Measurements from ENCODE around the gene SCFD2. TPM values are rescaled to one million over a fixed set of nuclear protein-coding genes. Genes with fewer than 3 reads are reported as not detected.

Gene SCFD2
- total RNA-seq, 1 experiment from 2014 or later, result 19.2 TPM

- BruUV-seq (replicated peaks), result no TSS peak
- intact Hi-C loops (cut with micrococcal nuclease), result no loop called here
- Mint-ChIP-seq H3K9me3 (ENCODE audit: unreplicated experiment) (no peaks in the 10 kb centered on the region), H3K4me1 (ENCODE audit: insufficient read depth, unreplicated experiment) (no peaks in the 10 kb centered on the region), H3K27ac (ENCODE audit: low read depth, unreplicated experiment) (no peak overlapping the region), H3K36me3 (ENCODE audit: insufficient read depth, unreplicated experiment) (peaks cover 26% of the 10 kb centered on the region), H3K27me3 (ENCODE audit: insufficient read depth, unreplicated experiment) (no peaks in the 10 kb centered on the region), H3K4me3 (ENCODE audit: unreplicated experiment) (no peak overlapping the region)
- ChIA-PET POLR2A (no interaction called here), CTCF (interaction anchor here (0.8 kb wide), 1 partner anchor 327 kb away, joined by 4 read pairs; no protein-coding TSS in a partner anchor)
- DNase-seq (ENCODE audit: unreplicated experiment), result no peak
- TF ChIP-seq CTCF (IDR thresholded peaks at IDR 0.05; ENCODE audit: unreplicated experiment), result no peak
These were observed 492.7 kb downstream of the SCFD2 start for GRCh38 chr4:52873191-52873590.

- Mint-ChIP-seq H3K27ac (ENCODE audit: low read depth, unreplicated experiment) (no peak overlapping the region), H3K4me3 (ENCODE audit: unreplicated experiment) (no peak overlapping the region), H3K9me3 (ENCODE audit: unreplicated experiment) (no peaks in the 10 kb centered on the region), H3K4me1 (ENCODE audit: insufficient read depth, unreplicated experiment) (no peaks in the 10 kb centered on the region), H3K36me3 (ENCODE audit: insufficient read depth, unreplicated experiment) (peaks cover 38% of the 10 kb centered on the region), H3K27me3 (ENCODE audit: insufficient read depth, unreplicated experiment) (no peaks in the 10 kb centered on the region)
- no peak for TF ChIP-seq CTCF (IDR thresholded peaks at IDR 0.05; ENCODE audit: unreplicated experiment)
- POLR2A ChIA-PET, result no interaction called here
- CTCF ChIA-PET, result no interaction called here
- intact Hi-C loops (cut with micrococcal nuclease), result no loop called here
- BruUV-seq (replicated peaks), result no TSS peak
- DNase-seq (ENCODE audit: unreplicated experiment), result no peak
These were observed 495.6 kb downstream of the SCFD2 start for GRCh38 chr4:52870225-52870624.

- intact Hi-C loops (cut with micrococcal nuclease), result no loop called here
- H3K27ac Mint-ChIP-seq (ENCODE audit: low read depth, unreplicated experiment), result no peak overlapping the region
- no peak for TF ChIP-seq CTCF (IDR thresholded peaks at IDR 0.05; ENCODE audit: unreplicated experiment)
- CTCF ChIA-PET, result interaction anchor here (0.7 kb wide), 1 partner anchor 493 kb away, joined by 3 read pairs; no protein-coding TSS in a partner anchor
- no TSS peak for BruUV-seq (replicated peaks)
- H3K27me3 Mint-ChIP-seq (ENCODE audit: insufficient read depth, unreplicated experiment), result no peaks in the 10 kb centered on the region
- no peaks in the 10 kb centered on the region for H3K9me3 Mint-ChIP-seq (ENCODE audit: unreplicated experiment)
- no peak overlapping the region for H3K4me3 Mint-ChIP-seq (ENCODE audit: unreplicated experiment)
- POLR2A ChIA-PET, result no interaction called here
- no peak for DNase-seq (ENCODE audit: unreplicated experiment)
- H3K4me1 Mint-ChIP-seq (ENCODE audit: insufficient read depth, unreplicated experiment), result peaks cover 5% of the 10 kb centered on the region
- H3K36me3 Mint-ChIP-seq (ENCODE audit: insufficient read depth, unreplicated experiment), result peaks cover 43% of the 10 kb centered on the region
These were observed 496.2 kb downstream of the SCFD2 start for GRCh38 chr4:52869656-52870055.

- no peaks in the 10 kb centered on the region for H3K9me3 Mint-ChIP-seq (ENCODE audit: unreplicated experiment)
- no peaks in the 10 kb centered on the region for H3K27me3 Mint-ChIP-seq (ENCODE audit: insufficient read depth, unreplicated experiment)
- H3K4me3 Mint-ChIP-seq (ENCODE audit: unreplicated experiment), result no peak overlapping the region
- TF ChIP-seq CTCF (IDR thresholded peaks at IDR 0.05; ENCODE audit: unreplicated experiment), result no peak
- intact Hi-C loops (cut with micrococcal nuclease), result no loop called here
- POLR2A ChIA-PET, result no interaction called here
- BruUV-seq (replicated peaks), result no TSS peak
- no peak for DNase-seq (ENCODE audit: unreplicated experiment)
- H3K36me3 Mint-ChIP-seq (ENCODE audit: insufficient read depth, unreplicated experiment), result peaks cover 47% of the 10 kb centered on the region
- peaks cover 10% of the 10 kb centered on the region for H3K4me1 Mint-ChIP-seq (ENCODE audit: insufficient read depth, unreplicated experiment)
- CTCF ChIA-PET, result interaction anchor here (0.7 kb wide), 1 partner anchor 493 kb away, joined by 3 read pairs; no protein-coding TSS in a partner anchor
- no peak overlapping the region for H3K27ac Mint-ChIP-seq (ENCODE audit: low read depth, unreplicated experiment)
These were observed 496.7 kb downstream of the SCFD2 start for GRCh38 chr4:52869196-52869595.
